T1000 (cell line): Measurements from ENCODE around the gene SPON2.

Source experiments
- DNase-seq: peaks from one replicate; lab custom pipeline; 2025; ENCODE audit warnings: mixed read lengths; lab: John Stamatoyannopoulos, UW

Gene SPON2

GRCh38 chr4:1208970-1209704 lies 36.8 kb upstream of the SPON2 start:
- no peak for DNase-seq

- DNase-seq, result no peak
Observed at GRCh38 chr4:1208266-1208961, 36.0 kb upstream of the SPON2 start.

- no peak for DNase-seq
Observed at GRCh38 chr4:1207603-1208265, 35.4 kb upstream of the SPON2 start.

GRCh38 chr4:1207157-1207470 lies 34.7 kb upstream of the SPON2 start:
- DNase-seq, result no peak

- no peak for DNase-seq
Observed at GRCh38 chr4:1206299-1207156, 34.1 kb upstream of the SPON2 start.

GRCh38 chr4:1205586-1206298 lies 33.4 kb upstream of the SPON2 start:
- no peak for DNase-seq

- DNase-seq, result no peak
Observed at GRCh38 chr4:1204828-1205585, 32.6 kb upstream of the SPON2 start.

GRCh38 chr4:1204286-1204827 lies 32.0 kb upstream of the SPON2 start:
- no peak for DNase-seq

GRCh38 chr4:1203026-1203616 lies 30.7 kb upstream of the SPON2 start:
- no peak for DNase-seq

GRCh38 chr4:1202526-1203011 lies 30.2 kb upstream of the SPON2 start:
- DNase-seq, result no peak

- no peak for DNase-seq
Observed at GRCh38 chr4:1201851-1202525, 29.6 kb upstream of the SPON2 start.

GRCh38 chr4:1200425-1201035 lies 28.1 kb upstream of the SPON2 start:
- peak; percentile 40 for DNase-seq

- no peak for DNase-seq
Observed at GRCh38 chr4:1199556-1200331, 27.4 kb upstream of the SPON2 start.

- no peak for DNase-seq
Observed at GRCh38 chr4:1198098-1198844, 25.9 kb upstream of the SPON2 start.

GRCh38 chr4:1196421-1197183 lies 24.2 kb upstream of the SPON2 start:
- no peak for DNase-seq

- DNase-seq, result no peak
Observed at GRCh38 chr4:1195891-1196401, 23.6 kb upstream of the SPON2 start.
